Esophagus muscularis mucosa (tissue), 3 donors: ENCODE measurements around the gene TMEM129.

Experiments
- POLR2A ChIP-seq: fragments of 450-650 bp; IDR thresholded peaks from one replicate; pipeline ENCODE4 v1.6.1; 2017; ENCODE audit warnings: antibody characterized with exemption, moderate library complexity, mild to moderate bottlenecking, low read depth
- TF ChIP-seq, protein P1 (sequence below), 3 experiments: fragments of 200-600 bp in 2 of 3; fragments of 450-650 bp in 1 of 3; sonication (generic) in 2 of 3; IDR thresholded peaks; one replicate each; pipeline ENCODE4 v1.5.1; 2017 to 2019; ENCODE audit warnings: antibody characterized with exemption in 3 of 3, mild to moderate bottlenecking in 2 of 3, moderate library complexity in 1 of 3

DNA sequence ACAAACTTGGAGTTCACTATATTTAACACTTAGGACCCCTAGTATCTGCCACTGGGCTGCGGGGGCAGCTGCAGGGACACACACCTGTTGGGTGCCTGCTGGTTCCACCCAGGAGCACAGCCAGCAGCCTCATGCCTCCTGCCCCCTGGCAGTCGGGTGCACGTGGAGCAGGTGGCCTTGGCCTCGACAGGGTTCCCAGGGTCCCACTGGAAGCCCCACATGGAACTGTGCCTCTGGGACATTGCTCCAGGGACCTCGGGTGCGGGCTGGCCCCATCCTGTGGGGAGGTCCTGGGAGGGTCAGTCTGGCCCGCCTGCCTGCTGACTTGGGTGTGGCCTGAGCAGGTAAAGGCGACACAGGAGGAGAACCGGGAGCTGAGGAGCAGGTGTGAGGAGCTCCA, 18.2 kb upstream of the TMEM129 start:
- TF ChIP-seq, protein P1, sequence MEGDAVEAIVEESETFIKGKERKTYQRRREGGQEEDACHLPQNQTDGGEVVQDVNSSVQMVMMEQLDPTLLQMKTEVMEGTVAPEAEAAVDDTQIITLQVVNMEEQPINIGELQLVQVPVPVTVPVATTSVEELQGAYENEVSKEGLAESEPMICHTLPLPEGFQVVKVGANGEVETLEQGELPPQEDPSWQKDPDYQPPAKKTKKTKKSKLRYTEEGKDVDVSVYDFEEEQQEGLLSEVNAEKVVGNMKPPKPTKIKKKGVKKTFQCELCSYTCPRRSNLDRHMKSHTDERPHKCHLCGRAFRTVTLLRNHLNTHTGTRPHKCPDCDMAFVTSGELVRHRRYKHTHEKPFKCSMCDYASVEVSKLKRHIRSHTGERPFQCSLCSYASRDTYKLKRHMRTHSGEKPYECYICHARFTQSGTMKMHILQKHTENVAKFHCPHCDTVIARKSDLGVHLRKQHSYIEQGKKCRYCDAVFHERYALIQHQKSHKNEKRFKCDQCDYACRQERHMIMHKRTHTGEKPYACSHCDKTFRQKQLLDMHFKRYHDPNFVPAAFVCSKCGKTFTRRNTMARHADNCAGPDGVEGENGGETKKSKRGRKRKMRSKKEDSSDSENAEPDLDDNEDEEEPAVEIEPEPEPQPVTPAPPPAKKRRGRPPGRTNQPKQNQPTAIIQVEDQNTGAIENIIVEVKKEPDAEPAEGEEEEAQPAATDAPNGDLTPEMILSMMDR (IDR thresholded peaks at IDR 0.05) = no peak
- TF ChIP-seq POLR2A = no peak
